SKM-1 treated with dmso at 0.1 percent for 144 hours (cell line): Measurements from ENCODE around the gene BLOC1S1.

ENCODE experiments used
- DNase-seq: peaks from one replicate; lab custom pipeline; 2025; ENCODE audit not compliant: unreplicated experiment; lab: John Stamatoyannopoulos, UW

Gene BLOC1S1

GRCh38 chr12:55694188-55694515 is 21.7 kb upstream of the BLOC1S1 start:
- no peak for DNase-seq

- no peak for DNase-seq
Measured at GRCh38 chr12:55694651-55695050, 21.2 kb upstream of the BLOC1S1 start.

- DNase-seq, result no peak
Measured at GRCh38 chr12:55695349-55695748, 20.5 kb upstream of the BLOC1S1 start.

- DNase-seq, result no peak
Measured at GRCh38 chr12:55696141-55696540, 19.7 kb upstream of the BLOC1S1 start.

GRCh38 chr12:55696796-55697462 is 18.9 kb upstream of the BLOC1S1 start:
- DNase-seq, result no peak

GRCh38 chr12:55697686-55698085 is 18.2 kb upstream of the BLOC1S1 start:
- no peak for DNase-seq

GRCh38 chr12:55698241-55698955 is 17.4 kb upstream of the BLOC1S1 start:
- DNase-seq, result no peak

- DNase-seq, result no peak
Measured at GRCh38 chr12:55698965-55699364, 16.9 kb upstream of the BLOC1S1 start.

GRCh38 chr12:55699471-55700055 is 16.3 kb upstream of the BLOC1S1 start:
- DNase-seq, result no peak

GRCh38 chr12:55700255-55701018 is 15.4 kb upstream of the BLOC1S1 start:
- DNase-seq, result peak; percentile 11

GRCh38 chr12:55702861-55703260 is 13.0 kb upstream of the BLOC1S1 start:
- no peak for DNase-seq

GRCh38 chr12:55703288-55703687 is 12.6 kb upstream of the BLOC1S1 start:
- no peak for DNase-seq

GRCh38 chr12:55703901-55704761 is 11.7 kb upstream of the BLOC1S1 start:
- no peak for DNase-seq

- no peak for DNase-seq
Measured at GRCh38 chr12:55704824-55705718, 10.8 kb upstream of the BLOC1S1 start.

GRCh38 chr12:55705782-55706402 is 10.0 kb upstream of the BLOC1S1 start:
- no peak for DNase-seq

GRCh38 chr12:55706568-55707218 is 9.2 kb upstream of the BLOC1S1 start:
- no peak for DNase-seq

GRCh38 chr12:55707219-55707671 is 8.6 kb upstream of the BLOC1S1 start:
- DNase-seq, result peak; percentile 4

- no peak for DNase-seq
Measured at GRCh38 chr12:55707841-55708694, 7.8 kb upstream of the BLOC1S1 start, which contains the start of gene ITGA7. TSS of gene ITGA7 (minus strand) at chr12:55707904. CDS start at chr12:55707682, 222 bp downstream.
